SU-DHL-6 (cell line): ENCODE results near the gene COL18A1.

Experiments
- H2AFZ ChIP-seq: fragments of 200-600 bp; sonication (generic); 2 replicates; pipeline ENCODE4 v1.6.1; 2014; ENCODE audit warnings: low read depth, mild to moderate bottlenecking, moderate library complexity, mixed read lengths, antibody characterized with exemption, low read length; ENCODE audit not compliant: severe bottlenecking
- H3F3A ChIP-seq: fragments of 200-600 bp; shearing (Covaris generic); 2 replicates; pipeline ENCODE4 v1.6.0; 2016; ENCODE audit warnings: antibody characterized with exemption, mild to moderate bottlenecking; ENCODE audit not compliant: insufficient read depth
- H3K27ac ChIP-seq: fragments of 200-600 bp; sonication (generic); 2 replicates; pipeline ENCODE4 v1.5.1; 2016; ENCODE audit warnings: low read depth, mild to moderate bottlenecking, low read length, moderate library complexity, mixed read lengths
- H3K27me3 ChIP-seq: fragments of 200-600 bp; sonication (generic), shearing (Covaris generic); 2 replicates; pipeline ENCODE4 v1.6.0; 2014; ENCODE audit warnings: mild to moderate bottlenecking, low read length
- H3K36me3 ChIP-seq: fragments of 200-600 bp; sonication (generic); 2 replicates; pipeline ENCODE4 v1.6.1; 2014; ENCODE audit warnings: mild to moderate bottlenecking, low read length, mixed read lengths
- H3K4me2 ChIP-seq: fragments of 300-600, 200-600 bp; shearing (Covaris generic), sonication (generic); 2 replicates; pipeline ENCODE4 v1.6.0; 2014; ENCODE audit warnings: low read length, low read depth, mild to moderate bottlenecking; ENCODE audit not compliant: poor library complexity, severe bottlenecking
- H3K4me3 ChIP-seq: fragments of 200-600 bp; sonication (generic); 2 replicates; pipeline ENCODE4 v1.5.1; 2014; ENCODE audit warnings: antibody characterized with exemption, low read length, mild to moderate bottlenecking, mixed read lengths; ENCODE audit not compliant: insufficient read depth, poor library complexity, severe bottlenecking
- H3K79me2 ChIP-seq: fragments of 200-600 bp; sonication (generic); 2 replicates; pipeline ENCODE4 v1.6.1; 2014; ENCODE audit warnings: mild to moderate bottlenecking, low read length, moderate library complexity; ENCODE audit not compliant: insufficient read depth
- H3K9ac ChIP-seq: fragments of 200-600 bp; sonication (generic); 2 replicates; pipeline ENCODE4 v1.7.0; 2014; ENCODE audit warnings: mild to moderate bottlenecking, low read length
- H3K9me2 ChIP-seq: fragments of 200-600 bp; sonication (generic); replicated peaks from 2 replicates; pipeline ENCODE4 v1.6.1; 2014; ENCODE audit warnings: low read length; ENCODE audit not compliant: insufficient read depth
- H3K9me3 ChIP-seq: fragments of 200-600 bp; sonication (generic); 2 replicates; pipeline ENCODE4 v1.6.1; 2014; ENCODE audit warnings: low read length, mixed read lengths; ENCODE audit not compliant: insufficient read depth
- H4K20me1 ChIP-seq: fragments of 200-600 bp; sonication (generic); 2 replicates; pipeline ENCODE4 v1.6.1; 2014; ENCODE audit warnings: low read depth, mild to moderate bottlenecking, antibody characterized with exemption, low read length, moderate library complexity, mixed read lengths
- EZH2phosphoT487 ChIP-seq: fragments of 200-600 bp; sonication (generic), shearing (Covaris generic); conservative IDR thresholded peaks from 2 replicates; pipeline ENCODE4 v1.6.1; 2018; ENCODE audit warnings: mild to moderate bottlenecking, antibody characterized with exemption, low read length, moderate library complexity, mixed read lengths
- TF ChIP-seq, protein P1 (sequence below): fragments of 200-600 bp; sonication (generic); IDR thresholded peaks from one replicate; pipeline ENCODE4 v1.5.1; 2017; ENCODE audit warnings: antibody characterized with exemption, mild to moderate bottlenecking, low read length, moderate library complexity; ENCODE audit not compliant: insufficient read depth, poor library complexity, severe bottlenecking

Gene COL18A1

GRCh38 chr21:45414396-45415187, 9.6 kb downstream of the COL18A1 start:
- no peaks in the 10 kb centered on the region for H4K20me1 ChIP-seq
- H3K27me3 ChIP-seq, result peaks cover 3% of the 10 kb centered on the region; the same call in 1 of the 2 replicates
- no peaks in the 10 kb centered on the region for H3K79me2 ChIP-seq
- H3F3A ChIP-seq, result no peaks in the 10 kb centered on the region
- H3K9me2 ChIP-seq, result no peaks in the 10 kb centered on the region
- no peak overlapping the region for H3K27ac ChIP-seq
- H3K36me3 ChIP-seq, result no peaks in the 10 kb centered on the region
- no peaks in the 10 kb centered on the region for H3K9me3 ChIP-seq
- H3K4me2 ChIP-seq, result no peak overlapping the region
- H3K9ac ChIP-seq, result no peak overlapping the region
- TF ChIP-seq, protein P1, sequence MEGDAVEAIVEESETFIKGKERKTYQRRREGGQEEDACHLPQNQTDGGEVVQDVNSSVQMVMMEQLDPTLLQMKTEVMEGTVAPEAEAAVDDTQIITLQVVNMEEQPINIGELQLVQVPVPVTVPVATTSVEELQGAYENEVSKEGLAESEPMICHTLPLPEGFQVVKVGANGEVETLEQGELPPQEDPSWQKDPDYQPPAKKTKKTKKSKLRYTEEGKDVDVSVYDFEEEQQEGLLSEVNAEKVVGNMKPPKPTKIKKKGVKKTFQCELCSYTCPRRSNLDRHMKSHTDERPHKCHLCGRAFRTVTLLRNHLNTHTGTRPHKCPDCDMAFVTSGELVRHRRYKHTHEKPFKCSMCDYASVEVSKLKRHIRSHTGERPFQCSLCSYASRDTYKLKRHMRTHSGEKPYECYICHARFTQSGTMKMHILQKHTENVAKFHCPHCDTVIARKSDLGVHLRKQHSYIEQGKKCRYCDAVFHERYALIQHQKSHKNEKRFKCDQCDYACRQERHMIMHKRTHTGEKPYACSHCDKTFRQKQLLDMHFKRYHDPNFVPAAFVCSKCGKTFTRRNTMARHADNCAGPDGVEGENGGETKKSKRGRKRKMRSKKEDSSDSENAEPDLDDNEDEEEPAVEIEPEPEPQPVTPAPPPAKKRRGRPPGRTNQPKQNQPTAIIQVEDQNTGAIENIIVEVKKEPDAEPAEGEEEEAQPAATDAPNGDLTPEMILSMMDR, result no peak
- H3K4me3 ChIP-seq, result no peak overlapping the region
- H2AFZ ChIP-seq, result no peak overlapping the region

- H3K9me2 ChIP-seq, result no peaks in the 10 kb centered on the region
- H3K36me3 ChIP-seq, result no peaks in the 10 kb centered on the region
- H3K4me2 ChIP-seq, result no peak overlapping the region
- no peak for TF ChIP-seq EZH2phosphoT487
- TF ChIP-seq, protein P1, result no peak
- H3K79me2 ChIP-seq, result no peaks in the 10 kb centered on the region
- no peaks in the 10 kb centered on the region for H3F3A ChIP-seq
- H2AFZ ChIP-seq, result no peak overlapping the region
- no peaks in the 10 kb centered on the region for H3K9me3 ChIP-seq
- H3K9ac ChIP-seq, result no peak overlapping the region
- H3K27me3 ChIP-seq, result peaks cover 3% of the 10 kb centered on the region; the same call in 1 of the 2 replicates
- no peaks in the 10 kb centered on the region for H4K20me1 ChIP-seq
- H3K4me3 ChIP-seq, result no peak overlapping the region
- H3K27ac ChIP-seq, result no peak overlapping the region
Observed at GRCh38 chr21:45415188-45415942, 10.4 kb downstream of the COL18A1 start.

DNA sequence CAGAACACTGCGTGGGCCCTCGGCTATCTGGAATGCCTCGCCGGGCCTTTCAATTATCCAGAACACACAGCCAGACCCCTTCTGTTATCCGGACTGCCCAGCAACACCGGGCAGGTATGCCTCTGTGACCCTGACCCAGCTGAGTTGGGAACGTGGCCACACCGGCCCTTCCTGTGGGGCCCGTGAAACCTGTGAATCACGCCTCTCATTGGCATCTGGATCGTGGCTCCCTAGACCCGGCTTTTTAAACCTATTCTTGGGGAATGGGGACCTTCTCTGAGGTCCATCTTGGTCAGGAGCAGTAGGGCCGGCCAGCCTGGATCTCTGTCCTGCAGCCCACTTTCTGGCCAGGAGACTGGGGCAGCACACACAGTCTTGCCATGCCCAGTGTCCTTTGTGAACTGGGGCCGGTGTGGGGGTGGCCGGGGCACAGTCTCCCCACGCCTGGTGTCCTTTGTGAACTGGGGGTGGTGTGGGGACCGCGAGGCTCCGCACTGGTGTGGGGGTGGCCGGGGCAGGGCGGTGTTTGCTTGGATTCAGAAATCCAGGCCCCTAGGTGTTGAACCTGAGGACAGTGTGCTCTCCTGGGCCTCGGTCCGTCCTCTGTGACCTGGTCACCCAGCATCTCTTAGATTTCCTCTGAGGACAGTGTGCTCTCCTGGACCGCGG, 11.1 kb downstream of the COL18A1 start:
- Histone ChIP-seq H4K20me1 (no peaks in the 10 kb centered on the region), H3K9me3 (no peaks in the 10 kb centered on the region), H2AFZ (no peak overlapping the region), H3K4me2 (no peak overlapping the region), H3F3A (no peaks in the 10 kb centered on the region), H3K36me3 (no peaks in the 10 kb centered on the region), H3K79me2 (no peaks in the 10 kb centered on the region), H3K4me3 (no peak overlapping the region), H3K9ac (no peak overlapping the region), H3K9me2 (no peaks in the 10 kb centered on the region), H3K27ac (no peak overlapping the region), H3K27me3 (peaks cover 3% of the 10 kb centered on the region; the same call in 1 of the 2 replicates)
- no peak for TF ChIP-seq EZH2phosphoT487
- TF ChIP-seq, protein P1, result no peak
